HEK293T (cell line): Measurements from ENCODE around the gene CAMK2B.

Experiments used
- BHLHE40 ChIP-seq: fragments of 450-650 bp; IDR thresholded peaks from 2 replicates; pipeline ENCODE4 v1.6.1; 2016; ENCODE audit warnings: mild to moderate bottlenecking, moderate library complexity, borderline replicate concordance
- CTBP1 ChIP-seq: fragments of 450-650 bp; IDR thresholded peaks from 2 replicates; pipeline ENCODE4 v1.6.1; 2016; ENCODE audit warnings: borderline replicate concordance
- ELF4 ChIP-seq: fragments of 450-650 bp; IDR thresholded peaks from 2 replicates; pipeline ENCODE4 v1.6.1; 2017; ENCODE audit warnings: antibody characterized with exemption
- FOXA1 ChIP-seq: fragments of 450-650 bp; IDR thresholded peaks from 2 replicates; pipeline ENCODE4 v1.6.1; 2016; ENCODE audit warnings: mild to moderate bottlenecking
- FOXK2 ChIP-seq: fragments of 450-650 bp; IDR thresholded peaks from 2 replicates; pipeline ENCODE4 v1.6.1; 2016; ENCODE audit warnings: mild to moderate bottlenecking
- L3MBTL2 ChIP-seq: fragments of 450-650 bp; conservative IDR thresholded peaks from 2 replicates; pipeline ENCODE4 v1.6.1; 2016; ENCODE audit warnings: mild to moderate bottlenecking
- LEF1 ChIP-seq: fragments of 450-650 bp; IDR thresholded peaks from 2 replicates; pipeline ENCODE4 v1.6.1; 2017; ENCODE audit warnings: mild to moderate bottlenecking, borderline replicate concordance
- NFRKB ChIP-seq: fragments of 450-650 bp; IDR thresholded peaks from 2 replicates; pipeline ENCODE4 v1.6.1; 2016; ENCODE audit warnings: mild to moderate bottlenecking, moderate library complexity
- SP1 ChIP-seq: fragments of 450-650 bp; IDR thresholded peaks from 2 replicates; pipeline ENCODE4 v1.6.1; 2017
- SUZ12 ChIP-seq: fragments of 450-650 bp; IDR thresholded peaks from 2 replicates; pipeline ENCODE4 v1.6.1; 2016; ENCODE audit warnings: mild to moderate bottlenecking
- ZNF384 ChIP-seq: fragments of 450-650 bp; IDR thresholded peaks from 2 replicates; pipeline ENCODE4 v1.6.1; 2016
- TF ChIP-seq, protein P1 (sequence below): fragments of 450-650 bp; IDR thresholded peaks from 2 replicates; pipeline ENCODE4 v1.6.1; 2016

GRCh38 chr7:44280636-44280992 lies 44.8 kb downstream of the CAMK2B start:
- no peak for TF ChIP-seq SP1
- TF ChIP-seq SUZ12: no peak
- no peak for TF ChIP-seq CTBP1
- TF ChIP-seq, protein P1, sequence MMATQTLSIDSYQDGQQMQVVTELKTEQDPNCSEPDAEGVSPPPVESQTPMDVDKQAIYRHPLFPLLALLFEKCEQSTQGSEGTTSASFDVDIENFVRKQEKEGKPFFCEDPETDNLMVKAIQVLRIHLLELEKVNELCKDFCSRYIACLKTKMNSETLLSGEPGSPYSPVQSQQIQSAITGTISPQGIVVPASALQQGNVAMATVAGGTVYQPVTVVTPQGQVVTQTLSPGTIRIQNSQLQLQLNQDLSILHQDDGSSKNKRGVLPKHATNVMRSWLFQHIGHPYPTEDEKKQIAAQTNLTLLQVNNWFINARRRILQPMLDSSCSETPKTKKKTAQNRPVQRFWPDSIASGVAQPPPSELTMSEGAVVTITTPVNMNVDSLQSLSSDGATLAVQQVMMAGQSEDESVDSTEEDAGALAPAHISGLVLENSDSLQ: no peak
- TF ChIP-seq BHLHE40: no peak
- no peak for TF ChIP-seq LEF1
- no peak for TF ChIP-seq L3MBTL2
- TF ChIP-seq FOXK2: no peak
- no peak for TF ChIP-seq NFRKB
- TF ChIP-seq ELF4: no peak
- TF ChIP-seq ZNF384: no peak
- TF ChIP-seq FOXA1: no peak
